ENCODE measurements around the gene TP53INP2. TPM values are rescaled to one million over a fixed set of nuclear protein-coding genes. Genes with fewer than 3 reads are reported as not detected.

Gene TP53INP2
- total RNA-seq, 1 donor from 2014 or later = 22.7 TPM

GRCh38 chr20:34705008-34705396 lies 858 bp downstream of the TP53INP2 start:
- Mint-ChIP-seq H3K4me3 (ENCODE audit: unreplicated experiment) (peak overlapping the region; percentile 96), H3K9me3 (ENCODE audit: unreplicated experiment) (no peaks in the 10 kb centered on the region), H3K27me3 (ENCODE audit: low read depth, unreplicated experiment) (peaks cover 10% of the 10 kb centered on the region), H3K36me3 (ENCODE audit: low read depth, unreplicated experiment) (no peaks in the 10 kb centered on the region), H3K4me1 (ENCODE audit: low read depth, unreplicated experiment) (peaks cover 6% of the 10 kb centered on the region), H3K27ac (ENCODE audit: unreplicated experiment) (peak overlapping the region; percentile 93)
- DNase-seq (ENCODE audit: low read depth) (no peak), FAIRE-seq (no peak)
- peaks cover 26% of the 10 kb centered on the region for H4K20me1 ChIP-seq (ENCODE audit: insufficient read depth, low read length)
- no peaks in the 10 kb centered on the region for H3K27me3 ChIP-seq (ENCODE audit: insufficient read depth, low read length)
- peak overlapping the region; percentile 85 for H3K27ac ChIP-seq (ENCODE audit: low read depth, low read length)
- H3K4me3 ChIP-seq (ENCODE audit: insufficient read depth, low read depth, low read length) = peak overlapping the region; percentile 85
- peak overlapping the region; percentile 94 for H3K4me2 ChIP-seq (ENCODE audit: low read length)
- no peaks in the 10 kb centered on the region for H3K79me2 ChIP-seq (ENCODE audit: insufficient read depth, low read length)
- peak overlapping the region; percentile 76 for H2AFZ ChIP-seq (ENCODE audit: low read depth, low read length)
- no peaks in the 10 kb centered on the region for H3K36me3 ChIP-seq (ENCODE audit: insufficient read depth, low read length)
- H3K9ac ChIP-seq (ENCODE audit: low read length) = peak overlapping the region; percentile 89
- no peak for TF ChIP-seq CTCF (IDR thresholded peaks at IDR 0.05; ENCODE audit: insufficient read depth, low read depth, low read length)
- no peak for TF ChIP-seq EZH2 (IDR thresholded peaks at IDR 0.05; ENCODE audit: insufficient read depth, low read length)
- peaks cover 19% of the 10 kb centered on the region for H3K4me1 ChIP-seq (ENCODE audit: insufficient read depth, low read length)
- no peaks in the 10 kb centered on the region for H3K9me3 ChIP-seq (ENCODE audit: insufficient read depth, low read depth, low read length)

GRCh38 chr20:34705397-34706301 lies 1.5 kb downstream of the TP53INP2 start:
- no peaks in the 10 kb centered on the region for H3K9me3 Mint-ChIP-seq (ENCODE audit: unreplicated experiment)
- H2AFZ ChIP-seq (ENCODE audit: low read depth, low read length) = no peak overlapping the region
- no peaks in the 10 kb centered on the region for H3K9me3 ChIP-seq (ENCODE audit: insufficient read depth, low read depth, low read length)
- H3K27ac ChIP-seq (ENCODE audit: low read depth, low read length) = no peak overlapping the region
- H3K4me1 ChIP-seq (ENCODE audit: insufficient read depth, low read length) = peaks cover 24% of the 10 kb centered on the region
- H3K4me3 ChIP-seq (ENCODE audit: insufficient read depth, low read depth, low read length) = peak overlapping the region; percentile 85
- no peaks in the 10 kb centered on the region for H3K36me3 Mint-ChIP-seq (ENCODE audit: low read depth, unreplicated experiment)
- H3K27me3 ChIP-seq (ENCODE audit: insufficient read depth, low read length) = no peaks in the 10 kb centered on the region
- peak overlapping the region; percentile 94 for H3K4me2 ChIP-seq (ENCODE audit: low read length)
- H3K36me3 ChIP-seq (ENCODE audit: insufficient read depth, low read length) = no peaks in the 10 kb centered on the region
- FAIRE-seq (no peak), DNase-seq (ENCODE audit: low read depth) (no peak)
- peak overlapping the region; percentile 47 for H3K27ac Mint-ChIP-seq (ENCODE audit: unreplicated experiment)
- peak overlapping the region; percentile 89 for H3K9ac ChIP-seq (ENCODE audit: low read length)
- peaks cover 31% of the 10 kb centered on the region for H4K20me1 ChIP-seq (ENCODE audit: insufficient read depth, low read length)
- peak overlapping the region; percentile 96 for H3K4me3 Mint-ChIP-seq (ENCODE audit: unreplicated experiment)
- TF ChIP-seq CTCF (IDR thresholded peaks at IDR 0.05; ENCODE audit: insufficient read depth, low read depth, low read length) = no peak
- TF ChIP-seq EZH2 (IDR thresholded peaks at IDR 0.05; ENCODE audit: insufficient read depth, low read length) = no peak
- H3K4me1 Mint-ChIP-seq (ENCODE audit: low read depth, unreplicated experiment) = peaks cover 8% of the 10 kb centered on the region
- H3K79me2 ChIP-seq (ENCODE audit: insufficient read depth, low read length) = no peaks in the 10 kb centered on the region
- peaks cover 13% of the 10 kb centered on the region for H3K27me3 Mint-ChIP-seq (ENCODE audit: low read depth, unreplicated experiment)

All from astrocyte (in vitro differentiated cells and primary cell).